CD4-positive, alpha-beta T cell treated with Interleukin-12 subunit alpha and Interleukin-12 subunit beta, for 1 hour (primary cell): Measurements from ENCODE around the gene PLCG2.
"Not testable (repeated sequence)": the region's sequence is repeated elsewhere in the genome, so short reads cannot be mapped to it uniquely, and the experiment has no call there.

Experiments used
- DNase-seq: peaks from one replicate; pipeline ENCODE4 v3.0.0-alpha.2; 2020

Gene PLCG2

GRCh38 chr16:81755915-81756614 is 23.0 kb upstream of the PLCG2 start:
- no peak for DNase-seq

DNA sequence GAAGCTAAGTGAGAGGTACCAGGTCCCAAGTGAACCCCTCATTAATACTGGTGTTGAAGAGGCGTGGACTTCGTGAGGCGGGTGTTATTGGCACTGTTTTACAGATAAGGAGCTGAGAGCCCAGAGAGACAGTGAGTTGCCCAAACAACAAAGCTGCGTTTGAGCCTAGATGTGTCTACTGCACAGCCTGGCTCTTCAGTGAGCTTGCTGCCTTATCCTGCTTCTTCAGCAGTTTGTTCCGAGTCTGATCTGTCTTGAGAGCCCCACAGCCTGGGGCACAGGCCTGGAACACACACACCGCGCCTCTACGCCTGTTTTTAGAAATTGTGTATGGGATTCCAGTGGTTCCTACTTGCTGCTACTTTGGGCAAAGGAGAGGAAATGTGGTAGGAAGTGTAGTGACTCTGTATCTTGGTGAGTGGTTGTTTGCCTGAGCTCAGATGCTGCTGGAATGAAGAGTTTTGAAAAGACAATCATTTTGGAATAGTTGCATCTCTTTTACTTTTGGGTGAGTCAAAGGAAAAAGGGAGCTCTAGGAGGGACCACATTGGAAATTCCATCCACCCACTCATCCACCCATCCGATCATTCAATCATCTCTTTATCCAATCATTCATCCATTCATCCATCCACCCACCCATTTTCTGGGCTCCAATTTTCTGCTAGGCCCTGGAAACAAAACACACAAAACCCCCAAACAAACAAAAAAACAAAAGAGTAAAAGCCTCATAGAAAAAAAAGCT is 22.3 kb upstream of the PLCG2 start:
- DNase-seq: no peak

GRCh38 chr16:81758376-81758775 is 20.7 kb upstream of the PLCG2 start:
- no peak for DNase-seq

DNA sequence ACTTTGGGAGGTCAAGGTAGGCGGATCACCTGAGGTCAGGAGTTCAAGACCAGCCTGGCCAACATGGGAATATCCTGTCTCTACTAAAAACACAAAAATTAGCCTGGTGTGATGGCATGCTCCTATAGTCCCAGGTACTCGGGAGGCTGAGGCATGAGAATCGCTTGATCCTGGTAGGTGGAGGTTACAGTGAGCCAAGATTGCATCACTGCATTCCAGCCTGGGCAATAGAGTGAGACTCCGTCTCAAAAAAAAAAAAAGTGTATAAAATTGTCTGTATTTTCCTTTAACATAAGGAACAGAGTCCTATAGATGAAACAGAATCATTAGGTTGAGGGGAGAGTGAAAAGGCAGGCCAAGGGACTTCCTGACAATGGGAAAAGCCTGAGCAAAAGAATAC is 16.8 kb upstream of the PLCG2 start:
- not testable (repeated sequence) for DNase-seq

DNA sequence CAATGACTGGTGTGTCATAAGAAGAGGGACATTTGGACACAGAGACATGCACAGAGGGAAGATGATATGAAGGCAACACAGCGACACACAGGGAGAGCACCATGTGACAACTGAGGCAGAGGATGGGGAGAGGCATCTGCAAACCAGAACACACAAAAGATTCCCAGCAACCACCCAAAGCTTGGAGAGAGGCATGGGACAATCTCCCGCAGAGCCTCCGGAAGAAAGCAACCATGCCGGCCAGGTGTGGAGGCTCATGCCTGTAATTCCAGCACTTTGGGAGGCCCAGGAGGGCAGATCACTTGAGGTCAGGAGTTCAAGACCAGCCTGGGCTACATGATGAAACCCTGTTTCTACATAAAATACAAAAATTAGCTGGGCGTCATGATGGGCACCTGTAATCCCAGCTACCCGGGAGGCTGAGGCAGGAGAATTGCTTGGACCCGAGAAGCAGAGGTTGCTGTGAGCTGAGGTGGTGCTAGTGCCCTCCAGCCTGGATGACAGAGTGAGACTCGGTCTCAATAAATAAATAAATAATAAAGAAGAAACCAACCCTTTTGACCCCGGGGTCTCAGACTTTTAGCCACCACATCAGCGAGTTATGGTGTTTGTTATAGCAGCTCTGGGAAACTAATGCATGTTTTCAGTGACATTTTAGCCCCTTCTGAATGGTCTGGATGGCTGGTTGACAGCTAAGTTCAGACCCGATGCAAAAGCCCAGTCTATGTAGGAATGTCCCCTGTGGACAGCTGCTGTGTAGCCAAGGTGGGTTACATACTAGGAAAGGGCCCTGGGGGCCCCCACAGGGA is 13.8 kb upstream of the PLCG2 start:
- no peak for DNase-seq

- DNase-seq: no peak
These were observed 13.1 kb upstream of the PLCG2 start for GRCh38 chr16:81765969-81766368.

GRCh38 chr16:81767987-81768592 is 11.0 kb upstream of the PLCG2 start:
- DNase-seq: no peak

DNA sequence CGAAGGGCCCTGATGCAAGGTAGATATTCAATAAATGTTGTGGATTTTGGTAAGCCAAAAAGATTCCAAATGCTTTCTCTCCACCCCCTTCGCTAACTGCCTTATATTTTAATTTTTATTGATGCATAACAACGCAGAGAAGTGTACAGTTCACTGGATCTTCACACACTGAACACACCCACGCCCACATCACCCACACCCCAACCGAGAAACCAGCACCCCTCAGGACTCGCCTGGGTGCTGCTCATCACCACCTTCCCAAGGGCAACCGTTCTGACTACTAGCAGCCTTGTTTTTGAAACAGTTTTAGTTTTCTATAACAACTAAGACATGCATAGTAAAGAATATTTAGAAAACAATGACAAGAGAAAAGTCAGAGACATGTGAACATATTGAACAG is 9.1 kb upstream of the PLCG2 start:
- DNase-seq: peak; percentile 9

DNA sequence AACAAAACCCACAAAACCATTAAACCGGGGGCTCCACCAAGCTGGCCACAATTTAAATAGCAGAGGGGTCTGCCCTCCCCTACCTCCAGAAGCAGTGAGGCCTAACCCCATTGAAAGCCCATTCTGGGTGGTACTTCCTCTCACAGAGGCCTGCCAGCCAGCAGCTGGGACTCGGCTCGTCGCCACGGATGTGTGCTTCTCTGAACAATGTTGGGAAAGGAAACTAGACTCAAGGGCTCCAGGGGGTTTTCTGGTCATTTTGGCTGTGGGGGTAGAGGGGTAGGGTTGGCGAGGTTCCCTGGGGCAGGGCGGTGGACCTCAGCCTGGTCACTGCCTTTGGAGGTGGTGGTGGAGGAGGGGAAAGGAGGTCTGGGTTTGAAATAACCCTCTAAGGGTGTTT is 4.7 kb upstream of the PLCG2 start:
- DNase-seq: no peak

GRCh38 chr16:81775570-81775969 is 3.5 kb upstream of the PLCG2 start:
- no peak for DNase-seq

- no peak for DNase-seq
These were observed 860 bp upstream of the PLCG2 start for GRCh38 chr16:81778231-81778630.

GRCh38 chr16:81779536-81780320 is 637 bp downstream of the PLCG2 start:
- DNase-seq: peak; percentile 21

- DNase-seq: no peak
These were observed 1.3 kb downstream of the PLCG2 start for GRCh38 chr16:81780350-81780749.

DNA sequence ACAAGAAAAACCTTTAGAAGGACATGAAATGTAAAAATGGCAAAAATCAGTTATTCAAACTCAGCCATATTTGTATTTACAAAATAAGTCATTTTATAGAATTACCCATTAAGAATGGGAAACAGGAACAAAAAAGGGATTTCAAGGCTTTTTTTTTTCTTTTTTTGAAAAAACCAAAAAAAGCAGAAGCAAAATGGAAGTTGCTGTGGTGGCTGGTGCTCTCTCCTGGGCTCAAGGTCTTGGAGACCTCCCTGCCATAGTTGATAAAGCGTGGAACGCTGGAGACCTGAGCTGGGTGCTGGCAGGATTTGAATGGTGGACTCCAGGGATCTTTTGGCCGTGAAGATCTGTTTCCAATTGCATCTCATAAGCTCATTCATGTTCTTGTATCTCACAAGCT is 3.1 kb downstream of the PLCG2 start:
- DNase-seq: no peak

DNA sequence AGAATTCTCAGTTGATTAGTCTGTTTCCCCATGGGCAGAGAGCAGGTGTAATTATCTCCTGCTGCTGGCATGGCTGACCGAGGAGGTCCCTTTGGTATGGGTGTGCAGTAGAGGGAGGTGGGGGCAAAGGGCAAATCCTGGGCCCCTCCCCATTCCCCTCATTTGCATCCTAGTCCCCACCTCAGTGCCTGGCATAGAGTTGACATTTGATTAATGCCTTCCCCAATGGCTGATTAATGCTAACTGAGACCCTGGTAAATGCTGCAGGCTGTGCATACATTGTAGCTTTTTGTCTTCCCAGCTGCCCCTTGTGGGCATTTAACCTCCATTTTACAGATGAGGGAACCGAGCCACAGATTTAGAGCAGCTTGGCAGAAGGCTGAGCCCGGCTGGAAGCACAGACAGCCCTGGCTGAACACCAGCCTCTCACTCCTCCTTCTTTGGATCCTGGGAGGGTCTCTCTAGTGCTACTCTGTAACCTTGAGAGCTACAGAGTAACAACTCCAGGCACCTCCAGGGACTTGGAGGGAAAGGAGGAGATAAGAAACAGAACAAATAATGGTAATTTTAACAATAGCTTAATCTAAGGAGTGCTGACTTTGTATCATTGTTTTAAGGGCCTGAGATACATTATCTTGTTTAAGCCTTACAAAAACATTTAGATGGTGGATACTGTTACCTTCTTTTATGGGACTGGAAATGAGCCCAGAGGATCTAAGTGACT is 5.1 kb downstream of the PLCG2 start:
- DNase-seq: no peak

- no peak for DNase-seq
These were observed 6.2 kb downstream of the PLCG2 start for GRCh38 chr16:81785138-81785924.

GRCh38 chr16:81786321-81786720 is 7.2 kb downstream of the PLCG2 start:
- DNase-seq: no peak

DNA sequence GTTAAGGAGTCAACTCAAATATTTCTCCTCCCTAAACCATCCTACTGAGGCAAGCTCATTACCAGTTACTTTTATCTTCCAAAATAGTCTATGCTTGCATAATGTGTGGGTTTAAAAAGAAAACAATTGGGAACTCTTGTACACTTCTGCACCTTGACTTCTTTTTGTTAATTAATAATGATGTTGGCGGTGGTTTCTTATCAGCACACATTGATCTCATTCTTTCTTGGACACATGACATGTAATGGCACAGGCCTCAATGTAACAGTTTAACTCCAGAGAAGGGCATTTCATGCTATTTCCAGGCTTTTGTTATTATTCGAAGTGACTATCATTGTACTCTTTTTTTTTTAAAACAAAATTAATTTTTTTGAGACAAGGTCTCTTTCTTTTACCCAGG is 7.8 kb downstream of the PLCG2 start:
- no peak for DNase-seq

- no peak for DNase-seq
These were observed 8.6 kb downstream of the PLCG2 start for GRCh38 chr16:81787659-81788058.

GRCh38 chr16:81790277-81790676 is 11.2 kb downstream of the PLCG2 start:
- DNase-seq: no peak

- no peak for DNase-seq
These were observed 11.8 kb downstream of the PLCG2 start for GRCh38 chr16:81790830-81791435.
